H1 (cell line): Measurements from ENCODE around the gene SKAP1. TPM values are rescaled to one million over a fixed set of nuclear protein-coding genes. Genes with fewer than 3 reads are reported as not detected.

Source experiments
- CTCF ChIA-PET: fragments of 300-600 bp; sonication (Branson Sonifier 250); formaldehyde crosslinking; loops from one replicate; lab custom pipeline; 2021; ENCODE audit not compliant: partially characterized antibody; lab: Charles Lee
- POLR2A ChIA-PET: fragments of 300-600 bp; sonication (Branson Sonifier 250); formaldehyde crosslinking; loops from one replicate; lab custom pipeline; 2021; ENCODE audit warnings: inconsistent platforms; ENCODE audit not compliant: partially characterized antibody; lab: Charles Lee
- DNase-seq, 2 experiments: peaks; one replicate each; pipeline versions ENCODE4 v3.0.0 to v3.0.0-alpha.2; 2010 to 2022; ENCODE audit warnings: low spot score in 2 of 2, low read depth in 1 of 2, mixed read lengths in 1 of 2
- FAIRE-seq: peaks from 2 replicates; lab custom pipeline; 2011; peaks lifted over from hg19 to GRCh38; lab: Jason Lieb, UNC
- H2AFZ ChIP-seq: 2 replicates; pipeline ENCODE4 v1.8.1; 2012; ENCODE audit warnings: low read length, inconsistent platforms
- H2AK5ac ChIP-seq: 2 replicates; pipeline ENCODE4 v1.6.1; 2013; ENCODE audit warnings: low read depth, low read length
- H2BK120ac ChIP-seq: replicated peaks from 2 replicates; pipeline ENCODE3; 2013; ENCODE audit warnings: low read depth, low read length, inconsistent platforms
- H2BK12ac ChIP-seq: 2 replicates; pipeline ENCODE4 v1.6.1; 2013; ENCODE audit warnings: low read depth, low read length
- H2BK15ac ChIP-seq: 2 replicates; pipeline ENCODE4 v1.6.1; 2013; ENCODE audit warnings: low read length
- H2BK20ac ChIP-seq: 2 replicates; pipeline ENCODE4 v1.6.1; 2013; ENCODE audit warnings: low read length
- H2BK5ac ChIP-seq: 2 replicates; pipeline ENCODE4 v1.6.1; 2013; ENCODE audit warnings: low read depth, low read length
- H3K14ac ChIP-seq: 2 replicates; pipeline ENCODE4 v1.6.1; 2013; ENCODE audit warnings: inconsistent platforms; ENCODE audit not compliant: insufficient read length
- H3K18ac ChIP-seq: 2 replicates; pipeline ENCODE4 v1.6.1; 2013; ENCODE audit warnings: low read length; ENCODE audit errors: extremely low read depth
- H3K23ac ChIP-seq: 2 replicates; pipeline ENCODE4 v1.6.1; 2013; ENCODE audit warnings: inconsistent platforms; ENCODE audit not compliant: insufficient read length
- H3K23me2 ChIP-seq: 2 replicates; pipeline ENCODE4 v1.6.1; 2013; ENCODE audit warnings: low read depth, low read length
- H3K27ac ChIP-seq: 2 replicates; pipeline ENCODE4 v1.6.1; 2011; ENCODE audit warnings: low read depth, low read length, inconsistent platforms
- H3K27me3 ChIP-seq, 4 experiments: replicated peaks in 1 of 4; 1 replicate in 1 of 4; 2 replicates in 3 of 4; pipeline versions ENCODE4 v1.6.1 to v1.8.1; 2011 to 2013; ENCODE audit warnings: low read length in 3 of 4, mild to moderate bottlenecking in 3 of 4, inconsistent platforms in 2 of 4, mixed read lengths in 2 of 4, moderate library complexity in 1 of 4; ENCODE audit not compliant: control insufficient read depth in 3 of 4, insufficient read depth in 3 of 4; ENCODE audit errors: extremely low read depth in 1 of 4
- H3K36me3 ChIP-seq, 4 experiments: 2 replicates each; pipeline versions ENCODE4 v1.6.1 to v1.8.1; 2011 to 2013; ENCODE audit warnings: mild to moderate bottlenecking in 4 of 4, low read length in 3 of 4, moderate library complexity in 2 of 4, control low read depth in 1 of 4, inconsistent platforms in 1 of 4; ENCODE audit not compliant: insufficient read depth in 4 of 4, control insufficient read depth in 2 of 4
- H3K4ac ChIP-seq: replicated peaks from 2 replicates; pipeline ENCODE3; 2013; ENCODE audit warnings: low read length, low read depth, mixed read lengths, inconsistent platforms; ENCODE audit not compliant: insufficient read length
- H3K4me1 ChIP-seq, 4 experiments: replicated peaks in 1 of 4; 1 replicate in 1 of 4; 2 replicates in 3 of 4; pipeline versions ENCODE4 v1.6.1 to v1.8.1; 2011 to 2013; ENCODE audit warnings: low read length in 3 of 4, inconsistent platforms in 2 of 4, mixed read lengths in 1 of 4; ENCODE audit not compliant: insufficient read depth in 4 of 4, control insufficient read depth in 3 of 4
- H3K4me2 ChIP-seq, 2 experiments: 2 replicates each; pipeline versions ENCODE4 v1.6.1 to v1.8.1; 2011 to 2013; ENCODE audit warnings: low read depth in 2 of 2, low read length in 2 of 2, control low read depth in 1 of 2, inconsistent platforms in 1 of 2, mild to moderate bottlenecking in 1 of 2; ENCODE audit not compliant: insufficient read depth in 1 of 2
- H3K4me3 ChIP-seq, 4 experiments: fragments of 200-600, 300-600 bp in 1 of 4; sonication (generic), shearing (Covaris generic), sonication (Bioruptor Twin) in 1 of 4; 2 replicates each; pipeline versions ENCODE4 v1.5.1 to v1.8.1; 2011 to 2016; ENCODE audit warnings: low read length in 4 of 4, low read depth in 3 of 4, control low read depth in 2 of 4, inconsistent platforms in 2 of 4, mild to moderate bottlenecking in 2 of 4, mixed read lengths in 1 of 4, moderate library complexity in 1 of 4; ENCODE audit not compliant: insufficient read depth in 2 of 4; ENCODE audit errors: extremely low read depth in 1 of 4
- H3K56ac ChIP-seq: replicated peaks from 2 replicates; pipeline ENCODE3; 2013; ENCODE audit warnings: low read depth, mild to moderate bottlenecking, mixed read lengths, low read length, inconsistent platforms; ENCODE audit not compliant: insufficient read length
- H3K79me1 ChIP-seq: 2 replicates; pipeline ENCODE4 v1.6.1; 2013; ENCODE audit warnings: low read depth, low read length, control low read depth
- H3K79me2 ChIP-seq, 2 experiments: 2 replicates each; pipeline versions ENCODE4 v1.6.1 to v1.8.1; 2012 to 2013; ENCODE audit warnings: low read length in 2 of 2, mild to moderate bottlenecking in 2 of 2, inconsistent platforms in 1 of 2; ENCODE audit not compliant: insufficient read depth in 2 of 2, control insufficient read depth in 1 of 2
- H3K9ac ChIP-seq, 4 experiments: replicated peaks in 1 of 4; 1 replicate in 1 of 4; 2 replicates in 3 of 4; pipeline versions ENCODE4 v1.6.1 to v1.8.1; 2011 to 2013; ENCODE audit warnings: low read depth in 3 of 4, low read length in 3 of 4, control low read depth in 2 of 4, mild to moderate bottlenecking in 2 of 4, moderate library complexity in 2 of 4, inconsistent platforms in 1 of 4; ENCODE audit errors: extremely low read depth in 1 of 4
- H3K9me3 ChIP-seq, 2 experiments: 2 replicates each; pipeline versions ENCODE4 v1.6.1 to v1.8.1; 2012 to 2013; ENCODE audit warnings: mild to moderate bottlenecking in 2 of 2, moderate library complexity in 2 of 2, control low read depth in 1 of 2, inconsistent platforms in 1 of 2, low read depth in 1 of 2, low read length in 1 of 2, mixed read lengths in 1 of 2; ENCODE audit not compliant: insufficient read depth in 2 of 2
- H4K20me1 ChIP-seq, 2 experiments: replicated peaks in 1 of 2; 2 replicates each; pipeline versions ENCODE3 to v1.8.1; 2011 to 2013; ENCODE audit warnings: inconsistent platforms in 2 of 2, low read length in 2 of 2, mild to moderate bottlenecking in 1 of 2; ENCODE audit not compliant: insufficient read depth in 2 of 2, control insufficient read depth in 1 of 2
- H4K5ac ChIP-seq: 2 replicates; pipeline ENCODE4 v1.6.1; 2013; ENCODE audit warnings: low read length, low read depth, mixed read lengths, inconsistent platforms; ENCODE audit not compliant: insufficient read length
- H4K8ac ChIP-seq: 2 replicates; pipeline ENCODE4 v1.8.0; 2013; ENCODE audit warnings: mild to moderate bottlenecking, moderate library complexity, low read length, inconsistent platforms; ENCODE audit not compliant: insufficient read depth; ENCODE audit errors: extremely low read depth
- H4K91ac ChIP-seq: replicated peaks from 2 replicates; pipeline ENCODE3; 2013; ENCODE audit warnings: low read length, mixed read lengths, inconsistent platforms; ENCODE audit not compliant: insufficient read length
- CBX5 ChIP-seq: fragments of 300-800, 300-1000 bp; sonication (generic); IDR thresholded peaks from 2 replicates; pipeline ENCODE4 v1.7.1; 2016; ENCODE audit warnings: antibody characterized with exemption, low read length, low read depth
- CEBPB ChIP-seq: IDR thresholded peaks from 2 replicates; pipeline ENCODE4 v1.6.1; 2012; ENCODE audit warnings: low read depth, low read length
- E2F6 ChIP-seq: IDR thresholded peaks from 2 replicates; pipeline ENCODE4 v1.6.1; 2012; ENCODE audit warnings: inconsistent platforms
- HDAC2 ChIP-seq, 2 experiments: fragments of 300-600 bp in 1 of 2; sonication (generic) in 1 of 2; IDR thresholded peaks; 2 replicates each; pipeline ENCODE4 v1.6.1; 2011 to 2012; ENCODE audit warnings: low read depth in 2 of 2, low read length in 2 of 2, mild to moderate bottlenecking in 2 of 2, moderate library complexity in 2 of 2, borderline replicate concordance in 1 of 2, inconsistent platforms in 1 of 2
- KDM4A ChIP-seq: IDR thresholded peaks from one replicate; pipeline ENCODE4 v1.7.1; 2012; ENCODE audit warnings: low read depth, mild to moderate bottlenecking, moderate library complexity, low read length, inconsistent platforms; ENCODE audit not compliant: severe bottlenecking
- RAD21 ChIP-seq, 2 experiments: IDR thresholded peaks in 1 of 2; conservative IDR thresholded peaks in 1 of 2; 2 replicates each; pipeline ENCODE4 v1.6.1; 2011; ENCODE audit warnings: low read depth in 2 of 2, low read length in 2 of 2, improper control_type of control experiment in 1 of 2, inconsistent platforms in 1 of 2, mild to moderate bottlenecking in 1 of 2, moderate library complexity in 1 of 2
- SAP30 ChIP-seq: fragments of 300-600 bp; sonication (generic); IDR thresholded peaks from 2 replicates; pipeline ENCODE4 v1.7.1; 2012; ENCODE audit warnings: low read length, moderate library complexity, mild to moderate bottlenecking, inconsistent platforms; ENCODE audit not compliant: insufficient read depth, insufficient replicate concordance
- SIRT6 ChIP-seq: IDR thresholded peaks from one replicate; pipeline ENCODE4 v1.7.1; 2012; ENCODE audit warnings: low read length, inconsistent platforms
- SP1 ChIP-seq: IDR thresholded peaks from 2 replicates; pipeline ENCODE4 v1.6.1; 2011; ENCODE audit warnings: low read depth, low read length
- SP2 ChIP-seq: IDR thresholded peaks from 2 replicates; pipeline ENCODE4 v1.6.1; 2012; ENCODE audit warnings: mild to moderate bottlenecking, low read length, inconsistent platforms
- TAF1 ChIP-seq: IDR thresholded peaks from 2 replicates; pipeline ENCODE4 v1.6.1; 2011; ENCODE audit warnings: mild to moderate bottlenecking, low read depth, low read length
- WGBS, 2 experiments: shearing (Covaris generic) in 1 of 2; methylation state at CpG; one replicate each; pipeline versions ENCODE4 v1.1.6 to v1.1.7; 2013 to 2015; ENCODE audit warnings: low lambda C conversion rate in 2 of 2, mixed read lengths in 2 of 2, inconsistent platforms in 1 of 2, low coverage in 1 of 2, missing lambda C conversion rate in 1 of 2; ENCODE audit not compliant: insufficient replicate concordance in 2 of 2, insufficient coverage in 1 of 2, insufficient read length in 1 of 2; ENCODE audit errors: extremely low coverage in 1 of 2, missing lambda C conversion rate in 1 of 2; 5-methylcytosine and 5-hydroxymethylcytosine counted together
- polyA plus RNA-seq, 7 experiments: library from polyadenylated mRNA; depleted of rRNA in 3 of 7; stranded (reverse) in 5 of 7; unstranded in 2 of 7; fragments of >200 nt in 5 of 7; fragments of 200-250 nt in 2 of 7; gene quantifications; 1 replicate in 5 of 7; 2 replicates in 1 of 7; 4 replicates in 1 of 7; pipeline versions ENCODE4 v1.2.1 to v1.2.3, GENCODE V29; 2011 to 2013; ENCODE audit warnings: missing spikeins in 2 of 7, mixed read lengths in 2 of 7
- total RNA-seq: library from RNA; stranded (reverse); fragmentation: NEBNext Ultra II Directional; extraction: Animal tissue kit (Norgen Biotek cat#: 25700); gene quantifications from 2 replicates; pipeline ENCODE4 v1.2.1, GENCODE V29; 2021

SKAP1 gene
- total and polyA plus RNA-seq, 2 of the 8 experiments (the other 6 are each of a cell fraction or from before 2014, with no cell fraction given) = not detected

- no peak overlapping the region for H3K14ac ChIP-seq
- peaks cover 11 to 31% (median 27%) of the 10 kb centered on the region in 4 experiments for H3K27me3 ChIP-seq
- H2AFZ ChIP-seq = no peak overlapping the region
- DNase-seq = no peak
- no peaks in the 10 kb centered on the region for H3K36me3 ChIP-seq
- FAIRE-seq = no peak
- no peak overlapping the region for H2BK15ac ChIP-seq
- H2BK120ac ChIP-seq = no peak overlapping the region
- H3K23me2 ChIP-seq = no peaks in the 10 kb centered on the region
- H3K79me1 ChIP-seq = no peaks in the 10 kb centered on the region
- no peak overlapping the region for H3K4me2 ChIP-seq
- no peak overlapping the region for H4K91ac ChIP-seq
- peaks cover 0 to 3% (median 0%) of the 10 kb centered on the region in 4 experiments; a peak in 2 of 7 replicates for H3K4me1 ChIP-seq
- H3K4ac ChIP-seq = no peak overlapping the region
- no peak overlapping the region for H2BK5ac ChIP-seq
- no peak overlapping the region for H3K4me3 ChIP-seq
- H3K9me3 ChIP-seq = no peaks in the 10 kb centered on the region
- CTCF ChIA-PET = interaction anchor here (1.0 to 2.4 kb wide), 7 partner anchors 14 to 238 kb away, joined by 3 to 6 read pairs (median 5); no protein-coding TSS in a partner anchor
- WGBS, 2 experiments = 78% methylated on average over 11 of the region's 11 CpGs; no CpG with 5 or more reads in 1 of the 2 experiments
- H2BK12ac ChIP-seq = no peak overlapping the region
- H2BK20ac ChIP-seq = no peak overlapping the region
- no peak overlapping the region for H4K8ac ChIP-seq
- no peak overlapping the region for H3K18ac ChIP-seq
- H3K27ac ChIP-seq = no peak overlapping the region
- no peak overlapping the region for H2AK5ac ChIP-seq
- no peak overlapping the region for H3K56ac ChIP-seq
- POLR2A ChIA-PET = no interaction called here
- H4K20me1 ChIP-seq = no peaks in the 10 kb centered on the region
- H3K9ac ChIP-seq = no peak overlapping the region
- H4K5ac ChIP-seq = no peak overlapping the region
- H3K23ac ChIP-seq = no peak overlapping the region
- no peaks in the 10 kb centered on the region for H3K79me2 ChIP-seq
- TF ChIP-seq CBX5 = no peak
- no peak for TF ChIP-seq SIRT6
- no peak for TF ChIP-seq E2F6
- no peak for TF ChIP-seq SAP30
- TF ChIP-seq CEBPB = no peak
- no peak for TF ChIP-seq TAF1
- no peak for TF ChIP-seq SP1
- TF ChIP-seq HDAC2 (IDR thresholded peaks at IDR 0.05; ENCODE audit: borderline replicate concordance in 1 of 2, low read depth in 2 of 2, low read length in 2 of 2) = no peak
- TF ChIP-seq SP2 = no peak
- no peak for TF ChIP-seq KDM4A
- TF ChIP-seq RAD21 (IDR thresholded peaks at IDR 0.05 in 1 of 2, conservative IDR thresholded peaks at IDR 0.05 in 1 of 2; ENCODE audit: low read depth in 2 of 2, low read length in 2 of 2) = no peak
These were observed 3.1 kb upstream of the SKAP1 start for GRCh38 chr17:48432820-48433775.
